Stromal cell of bone marrow (primary cell): ENCODE data around the gene GRM1.

Source experiments
- DNase-seq: peaks from one replicate; pipeline ENCODE4 v3.0.0-alpha.2; 2012; ENCODE audit warnings: low read depth

The GRM1 gene

DNA sequence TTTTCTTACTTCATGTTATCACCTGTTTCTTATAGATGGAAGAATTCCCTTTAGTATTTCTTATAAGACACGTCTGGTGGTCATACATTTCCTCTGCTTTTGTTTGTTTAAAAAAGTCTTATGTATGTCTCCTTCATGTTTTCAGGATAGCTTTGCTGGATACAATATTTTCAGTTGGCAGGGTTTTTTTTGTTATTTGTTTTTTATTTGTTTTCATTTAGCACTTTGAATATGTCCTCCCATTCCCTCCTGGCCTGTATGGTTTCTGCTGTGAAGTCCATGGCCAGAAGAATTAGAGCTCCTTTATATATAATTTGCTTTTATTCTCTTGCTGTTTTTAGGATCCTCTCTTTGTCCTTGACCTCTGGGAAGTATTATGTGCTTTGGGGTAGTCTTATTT, 432.1 kb downstream of the GRM1 start:
- DNase-seq: no peak

- no peak for DNase-seq
Observed at GRCh38 chr6:146470091-146470770, 441.4 kb downstream of the GRM1 start.

DNA sequence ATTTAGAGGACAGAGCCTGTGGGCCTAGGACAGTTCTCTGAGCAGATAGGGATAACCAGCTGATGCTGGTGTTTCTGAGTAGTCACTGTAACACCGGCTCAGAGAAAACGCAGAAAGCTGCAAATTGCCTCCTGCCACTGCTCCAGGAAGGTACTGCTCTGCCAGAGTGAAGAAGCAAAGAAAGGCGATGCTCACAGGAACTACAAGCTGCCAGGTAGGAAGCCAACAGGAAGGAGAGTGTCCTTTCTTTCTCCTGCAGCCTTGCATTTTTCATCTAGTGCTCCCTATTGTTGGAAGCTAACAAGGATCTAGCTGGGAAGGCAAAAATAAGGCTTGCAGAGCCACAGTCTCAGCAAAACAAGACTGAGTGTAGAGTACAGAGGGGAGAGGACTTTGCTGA, 444.1 kb downstream of the GRM1 start:
- DNase-seq: no peak

DNA sequence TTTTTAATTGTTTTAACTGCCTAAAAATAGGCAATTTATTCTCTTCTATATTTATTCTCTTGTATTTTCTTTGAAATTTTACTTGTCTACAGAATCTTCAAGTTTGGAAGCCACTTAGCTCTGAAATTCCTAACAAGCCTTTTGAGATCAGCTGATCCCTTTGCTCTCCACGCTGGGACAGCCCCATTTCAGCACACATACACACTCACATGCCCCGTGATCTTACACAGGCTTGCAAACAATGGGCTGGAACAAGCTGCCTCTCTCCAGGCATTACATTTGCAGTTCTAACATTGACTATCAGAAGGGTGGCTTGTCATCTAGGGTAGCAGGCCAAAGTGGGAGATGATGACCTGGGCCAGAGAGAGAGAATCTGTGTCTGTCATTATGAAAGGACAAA, 452.7 kb downstream of the GRM1 start:
- DNase-seq: no peak

- DNase-seq: no peak
Observed at GRCh38 chr6:146484411-146484810, 455.5 kb downstream of the GRM1 start.
